HEK293 (cell line): ENCODE results near the gene NAMPT.

Experiments used
- CTCF ChIA-PET: fragments of 350-600 bp; formaldehyde crosslinking; extraction: SDS; loops from one replicate; lab custom pipeline; 2021; ENCODE audit warnings: antibody characterized with exemption; lab: Yijun Ruan, JAX
- POLR2A ChIA-PET: fragments of 300-600 bp; formaldehyde crosslinking; extraction: SDS; loops from one replicate; lab custom pipeline; 2020; ENCODE audit warnings: antibody characterized with exemption, inconsistent platforms; lab: Yijun Ruan, JAX
- H3K27ac ChIP-seq: fragments of 200-500 bp; sonication (Bioruptor generic); 2 replicates; pipeline ENCODE4 v1.5.1; 2014; ENCODE audit warnings: low read depth, low read length, control low read depth, inconsistent platforms; ENCODE audit errors: extremely low read depth
- H3K36me3 ChIP-seq, 2 experiments: fragments of 200-500 bp in 1 of 2; sonication (Bioruptor generic) in 1 of 2; 1 replicate in 1 of 2; 2 replicates in 1 of 2; pipeline ENCODE4 v1.5.1; 2014 to 2017; ENCODE audit warnings: inconsistent platforms in 2 of 2, low read length in 2 of 2; ENCODE audit not compliant: control insufficient read depth in 2 of 2, insufficient read depth in 1 of 2
- H3K4me1 ChIP-seq: fragments of 200-500 bp; sonication (Bioruptor generic); 2 replicates; pipeline ENCODE4 v1.5.1; 2014; ENCODE audit warnings: mild to moderate bottlenecking, low read length, inconsistent platforms; ENCODE audit not compliant: control insufficient read depth, insufficient read depth
- H3K4me3 ChIP-seq: 2 replicates; pipeline ENCODE4 v1.5.1; 2011; ENCODE audit warnings: low read depth, mild to moderate bottlenecking, control low read depth, low read length, moderate library complexity
- H3K9me3 ChIP-seq: fragments of 200-500 bp; sonication (Bioruptor generic); 2 replicates; pipeline ENCODE4 v1.5.1; 2014; ENCODE audit warnings: low read depth, low read length, inconsistent platforms; ENCODE audit not compliant: control insufficient read depth, insufficient read depth
- EGR2 ChIP-seq: fragments of 450-650 bp; formaldehyde crosslinking; IDR thresholded peaks from 2 replicates; pipeline ENCODE4 v1.5.1; 2016; ENCODE audit warnings: low read depth, missing biosample characterization, missing genetic modification characterization
- SETDB1 ChIP-seq: IDR thresholded peaks from one replicate; pipeline ENCODE4 v1.6.1; 2017; ENCODE audit warnings: mild to moderate bottlenecking, low read length, moderate library complexity, mixed read lengths; ENCODE audit not compliant: insufficient read length
- ZBTB7A ChIP-seq: fragments of 450-650 bp; formaldehyde crosslinking; IDR thresholded peaks from 2 replicates; pipeline ENCODE4 v1.5.1; 2016; ENCODE audit warnings: low read depth, missing biosample characterization, missing genetic modification characterization
- ZFP41 ChIP-seq: fragments of 450-650 bp; formaldehyde crosslinking; IDR thresholded peaks from 2 replicates; pipeline ENCODE4 v1.5.1; 2016; ENCODE audit warnings: missing biosample characterization, missing genetic modification characterization, borderline replicate concordance
- ZNF10 ChIP-seq: fragments of 450-650 bp; formaldehyde crosslinking; IDR thresholded peaks from 2 replicates; pipeline ENCODE4 v1.5.1; 2017; ENCODE audit warnings: missing biosample characterization, missing genetic modification characterization
- ZNF140 ChIP-seq: fragments of 450-650 bp; formaldehyde crosslinking; IDR thresholded peaks from 2 replicates; pipeline ENCODE4 v1.5.1; 2016; ENCODE audit warnings: missing biosample characterization, missing genetic modification characterization
- ZNF146 ChIP-seq: fragments of 450-650 bp; formaldehyde crosslinking; IDR thresholded peaks from 2 replicates; pipeline ENCODE4 v1.5.1; 2016; ENCODE audit warnings: missing biosample characterization, missing genetic modification characterization
- ZNF174 ChIP-seq: fragments of 450-650 bp; formaldehyde crosslinking; IDR thresholded peaks from 2 replicates; pipeline ENCODE4 v1.5.0; 2017; ENCODE audit warnings: missing biosample characterization, mild to moderate bottlenecking, missing genetic modification characterization
- ZNF221 ChIP-seq: fragments of 450-650 bp; formaldehyde crosslinking; IDR thresholded peaks from 2 replicates; pipeline ENCODE4 v1.5.1; 2017; ENCODE audit warnings: missing biosample characterization, missing genetic modification characterization, borderline replicate concordance
- ZNF701 ChIP-seq: fragments of 450-650 bp; formaldehyde crosslinking; IDR thresholded peaks from 2 replicates; pipeline ENCODE4 v1.5.1; 2016; ENCODE audit warnings: missing biosample characterization, missing genetic modification characterization
- TF ChIP-seq, protein P1 (sequence below): fragments of 450-650 bp; formaldehyde crosslinking; optimal IDR thresholded peaks from 2 replicates; pipeline ENCODE3; 2016; ENCODE audit warnings: missing biosample characterization, mild to moderate bottlenecking, missing genetic modification characterization
- TF ChIP-seq, protein P2 (sequence below): fragments of 450-650 bp; formaldehyde crosslinking; IDR thresholded peaks from 2 replicates; pipeline ENCODE4 v1.5.1; 2016; ENCODE audit warnings: missing biosample characterization, missing genetic modification characterization
- TF ChIP-seq, protein P3 (sequence below): fragments of 450-650 bp; formaldehyde crosslinking; IDR thresholded peaks from 2 replicates; pipeline ENCODE4 v1.5.1; 2016; ENCODE audit warnings: missing biosample characterization, missing genetic modification characterization

The NAMPT gene

DNA sequence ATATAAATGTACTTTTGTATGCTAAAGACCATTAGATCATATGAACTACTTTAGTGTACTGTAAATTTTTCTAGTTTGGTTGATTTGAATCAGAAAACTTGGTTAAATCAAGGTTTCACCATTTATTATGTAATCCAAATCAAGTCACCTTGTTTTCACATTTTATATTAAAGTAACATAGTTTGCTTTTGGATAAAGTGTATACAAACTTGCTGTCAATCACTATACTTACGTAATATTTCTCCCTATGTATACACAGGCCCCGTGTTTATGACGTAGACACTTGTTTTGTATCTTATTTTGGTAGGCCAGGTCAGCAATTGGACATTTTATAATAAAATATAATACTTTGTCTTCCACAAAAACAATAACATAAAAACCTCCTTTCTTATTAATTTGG, 32.2 kb downstream of the NAMPT start:
- Histone ChIP-seq H3K9me3 (no peaks in the 10 kb centered on the region), H3K4me1 (no peaks in the 10 kb centered on the region), H3K4me3 (no peak overlapping the region), H3K27ac (no peak overlapping the region), H3K36me3 (peaks cover 34 to 52% of the 10 kb centered on the region in 2 experiments)
- TF ChIP-seq ZNF174 (no peak), ZNF701 (no peak), ZNF140 (no peak), ZNF146 (tag by site-specific recombination) (no peak), ZBTB7A (tag by site-specific recombination) (no peak)
- TF ChIP-seq, protein P1, sequence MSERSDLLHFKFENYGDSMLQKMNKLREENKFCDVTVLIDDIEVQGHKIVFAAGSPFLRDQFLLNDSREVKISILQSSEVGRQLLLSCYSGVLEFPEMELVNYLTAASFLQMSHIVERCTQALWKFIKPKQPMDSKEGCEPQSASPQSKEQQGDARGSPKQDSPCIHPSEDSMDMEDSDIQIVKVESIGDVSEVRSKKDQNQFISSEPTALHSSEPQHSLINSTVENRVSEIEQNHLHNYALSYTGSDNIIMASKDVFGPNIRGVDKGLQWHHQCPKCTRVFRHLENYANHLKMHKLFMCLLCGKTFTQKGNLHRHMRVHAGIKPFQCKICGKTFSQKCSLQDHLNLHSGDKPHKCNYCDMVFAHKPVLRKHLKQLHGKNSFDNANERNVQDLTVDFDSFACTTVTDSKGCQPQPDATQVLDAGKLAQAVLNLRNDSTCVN (tag by site-specific recombination): no peak
- TF ChIP-seq, protein P2, sequence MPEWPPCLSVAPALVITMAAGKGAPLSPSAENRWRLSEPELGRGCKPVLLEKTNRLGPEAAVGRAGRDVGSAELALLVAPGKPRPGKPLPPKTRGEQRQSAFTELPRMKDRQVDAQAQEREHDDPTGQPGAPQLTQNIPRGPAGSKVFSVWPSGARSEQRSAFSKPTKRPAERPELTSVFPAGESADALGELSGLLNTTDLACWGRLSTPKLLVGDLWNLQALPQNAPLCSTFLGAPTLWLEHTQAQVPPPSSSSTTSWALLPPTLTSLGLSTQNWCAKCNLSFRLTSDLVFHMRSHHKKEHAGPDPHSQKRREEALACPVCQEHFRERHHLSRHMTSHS: no peak
- ChIA-PET CTCF (no interaction called here), POLR2A (no interaction called here)

DNA sequence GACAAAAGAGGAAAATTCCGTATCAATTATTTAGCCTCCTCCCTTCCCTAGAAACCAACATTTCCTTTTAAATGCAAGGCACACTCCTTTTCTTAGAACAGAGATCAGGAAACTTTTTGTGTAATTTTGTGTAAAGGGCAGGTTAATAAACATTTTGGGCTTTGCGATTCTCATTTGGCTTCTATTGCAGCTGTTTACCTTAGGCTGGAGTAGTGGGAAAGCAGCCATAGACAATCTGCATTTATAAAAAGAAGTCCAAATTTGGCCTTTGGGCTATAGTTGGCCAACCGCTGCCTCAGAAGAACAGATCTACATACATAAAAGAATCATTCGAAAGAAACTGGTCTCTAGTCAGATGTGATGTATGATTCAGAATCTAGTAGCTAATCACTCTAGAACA, 35.3 kb downstream of the NAMPT start:
- Histone ChIP-seq H3K4me3 (no peak overlapping the region), H3K27ac (no peak overlapping the region), H3K4me1 (no peaks in the 10 kb centered on the region), H3K36me3 (peaks cover 26 to 51% of the 10 kb centered on the region in 2 experiments), H3K9me3 (no peaks in the 10 kb centered on the region)
- ChIA-PET POLR2A (no interaction called here), CTCF (no interaction called here)
- TF ChIP-seq EGR2: no peak
- no peak for TF ChIP-seq ZNF10

DNA sequence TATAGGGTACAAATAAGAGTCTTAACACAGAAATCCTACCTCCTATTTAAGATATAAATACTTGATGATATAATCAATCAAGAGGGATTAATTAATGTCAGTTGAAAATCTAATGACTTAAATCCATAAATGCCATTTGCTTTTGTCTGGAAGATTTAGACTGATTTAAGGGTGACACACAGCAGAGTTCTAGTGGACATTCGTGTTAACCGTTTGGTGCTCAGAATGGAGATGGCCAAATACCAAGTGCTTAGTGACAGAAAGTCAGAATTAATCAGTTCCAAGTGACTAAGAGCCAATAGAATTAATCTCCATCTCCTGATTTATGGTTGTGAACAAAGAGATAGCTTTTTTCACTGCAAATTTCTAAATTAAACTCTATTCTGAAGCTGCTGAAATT, 36.2 kb downstream of the NAMPT start:
- no peak for TF ChIP-seq SETDB1
- Histone ChIP-seq H3K4me3 (no peak overlapping the region), H3K4me1 (no peaks in the 10 kb centered on the region), H3K27ac (no peak overlapping the region), H3K36me3 (peaks cover 21 to 42% of the 10 kb centered on the region in 2 experiments; a peak in 2 of 3 replicates), H3K9me3 (no peaks in the 10 kb centered on the region)
- ChIA-PET POLR2A (no interaction called here), CTCF (interaction anchor here (0.6 kb wide), 1 partner anchor 90 kb away, joined by 4 read pairs; no protein-coding TSS in a partner anchor)

DNA sequence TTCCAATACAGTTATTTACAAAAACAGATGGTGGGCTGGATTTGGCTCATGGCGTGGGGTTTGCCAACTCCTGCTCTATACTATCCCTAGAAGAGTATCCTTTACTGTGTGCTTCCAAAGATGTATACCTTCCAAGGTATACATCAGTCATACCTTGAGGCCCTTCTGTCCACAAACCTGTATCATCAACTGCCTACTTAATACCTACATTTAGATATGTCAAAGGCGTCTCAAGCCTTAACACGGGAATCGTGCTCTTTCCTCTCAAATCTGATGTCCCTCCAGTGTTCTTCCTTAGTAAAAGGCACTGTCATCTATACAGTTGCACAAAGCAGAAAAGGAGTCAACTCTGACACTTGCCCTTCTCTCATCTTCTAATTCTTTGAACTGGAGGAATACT, 36.9 kb downstream of the NAMPT start:
- H3K9me3 ChIP-seq: no peaks in the 10 kb centered on the region
- H3K36me3 ChIP-seq: peaks cover 14 to 34% of the 10 kb centered on the region in 2 experiments; a peak in 2 of 3 replicates
- ChIA-PET CTCF (interaction anchor here (0.6 to 1.0 kb wide), 2 partner anchors 31 to 91 kb away, joined by 3 to 4 read pairs; no protein-coding TSS in a partner anchor), POLR2A (no interaction called here)
- no peak overlapping the region for H3K27ac ChIP-seq
- H3K4me1 ChIP-seq: no peaks in the 10 kb centered on the region
- no peak overlapping the region for H3K4me3 ChIP-seq
- no peak for TF ChIP-seq ZNF221 (tag by site-specific recombination)
- TF ChIP-seq, protein P3, sequence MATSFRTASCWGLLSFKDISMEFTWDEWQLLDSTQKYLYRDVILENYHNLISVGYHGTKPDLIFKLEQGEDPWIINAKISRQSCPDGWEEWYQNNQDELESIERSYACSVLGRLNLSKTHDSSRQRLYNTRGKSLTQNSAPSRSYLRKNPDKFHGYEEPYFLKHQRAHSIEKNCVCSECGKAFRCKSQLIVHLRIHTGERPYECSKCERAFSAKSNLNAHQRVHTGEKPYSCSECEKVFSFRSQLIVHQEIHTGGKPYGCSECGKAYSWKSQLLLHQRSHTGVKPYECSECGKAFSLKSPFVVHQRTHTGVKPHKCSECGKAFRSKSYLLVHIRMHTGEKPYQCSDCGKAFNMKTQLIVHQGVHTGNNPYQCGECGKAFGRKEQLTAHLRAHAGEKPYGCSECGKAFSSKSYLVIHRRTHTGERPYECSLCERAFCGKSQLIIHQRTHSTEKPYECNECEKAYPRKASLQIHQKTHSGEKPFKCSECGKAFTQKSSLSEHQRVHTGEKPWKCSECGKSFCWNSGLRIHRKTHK (tag by site-specific recombination): no peak
- no peak for TF ChIP-seq ZFP41 (tag by site-specific recombination)
